Nucleus accumbens (tissue), 56 donors: ENCODE data around the gene HPS1.

Source experiments
- DNase-seq, 56 donors: peaks; one replicate each; lab custom pipeline; 2025; lab: John Stamatoyannopoulos, UW

The HPS1 gene

DNA sequence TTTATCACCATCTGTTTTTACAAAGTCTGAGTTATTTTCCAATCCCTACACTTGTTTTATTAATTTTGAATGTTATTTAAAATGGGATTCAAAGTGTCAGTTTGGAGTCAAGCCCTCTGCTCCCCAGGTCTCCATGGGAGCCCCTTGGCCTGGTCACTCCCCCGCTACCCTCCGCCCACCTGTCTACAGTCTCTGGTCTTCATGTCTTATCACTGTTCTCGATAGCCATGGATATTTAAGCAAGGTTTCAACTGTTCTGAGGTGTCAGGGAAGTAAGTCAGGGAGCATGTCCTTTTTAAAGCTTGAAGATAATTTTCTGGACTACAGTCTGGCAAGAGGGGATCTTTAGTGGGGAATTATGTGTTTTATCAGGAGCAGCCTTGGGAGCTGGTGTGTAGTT is 19.1 kb upstream of the HPS1 start:
- no peak for DNase-seq

DNA sequence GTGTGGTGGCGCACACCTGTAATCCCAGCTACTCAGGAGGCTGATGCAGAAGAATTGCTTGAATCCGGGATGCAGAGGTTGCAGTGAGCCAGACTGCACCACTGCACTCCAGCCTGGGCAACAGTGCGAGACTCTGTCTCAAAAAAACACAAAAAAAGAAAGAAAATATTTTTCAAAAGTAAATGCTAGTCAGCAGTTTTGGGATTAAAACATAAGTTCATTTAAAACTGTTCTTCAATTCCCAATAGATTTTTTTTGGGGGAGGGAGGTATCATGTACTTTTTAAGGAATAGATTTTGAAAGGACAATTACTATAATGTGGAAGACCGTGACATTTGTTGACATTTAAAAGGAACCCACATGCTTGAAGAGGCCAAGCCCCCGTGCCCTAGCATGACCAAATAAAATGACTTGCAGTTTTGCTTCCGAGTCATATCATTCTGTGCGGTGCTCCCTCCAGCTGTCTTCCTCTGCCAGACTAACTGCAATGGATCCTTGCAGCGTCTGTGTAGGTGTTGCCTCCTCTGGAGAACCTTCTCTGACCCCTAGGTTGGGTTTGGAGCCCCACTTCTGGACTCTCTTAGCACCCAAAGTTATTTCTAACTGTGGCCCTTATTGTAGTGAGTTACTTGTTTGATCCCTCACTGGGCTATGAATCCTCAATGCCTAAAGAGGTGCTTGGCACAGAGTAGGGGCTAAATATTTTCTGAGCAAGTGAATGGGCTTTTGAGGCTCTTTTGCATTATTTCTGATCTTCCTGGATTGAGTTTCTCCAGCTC is 17.4 kb upstream of the HPS1 start:
- DNase-seq = no peak

DNA sequence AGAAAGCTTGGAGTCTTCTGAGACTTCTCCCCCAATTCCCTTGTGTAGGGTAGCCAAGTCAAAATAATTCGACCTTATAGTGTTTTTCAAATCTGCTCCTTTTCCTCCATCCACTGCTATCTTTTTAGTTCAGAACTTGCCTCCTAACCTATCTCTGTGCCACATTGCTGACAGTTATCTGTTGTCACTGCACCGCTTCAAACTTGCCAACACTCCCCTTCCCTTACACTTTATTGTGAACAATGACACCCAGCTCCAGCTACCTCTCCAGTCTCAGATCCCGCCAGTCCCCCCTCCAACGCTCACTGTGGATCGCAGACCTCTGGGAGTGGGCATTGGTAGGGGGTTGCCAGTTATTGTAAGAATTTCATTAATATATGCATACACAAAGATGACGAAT is 16.3 kb upstream of the HPS1 start:
- no peak for DNase-seq

DNA sequence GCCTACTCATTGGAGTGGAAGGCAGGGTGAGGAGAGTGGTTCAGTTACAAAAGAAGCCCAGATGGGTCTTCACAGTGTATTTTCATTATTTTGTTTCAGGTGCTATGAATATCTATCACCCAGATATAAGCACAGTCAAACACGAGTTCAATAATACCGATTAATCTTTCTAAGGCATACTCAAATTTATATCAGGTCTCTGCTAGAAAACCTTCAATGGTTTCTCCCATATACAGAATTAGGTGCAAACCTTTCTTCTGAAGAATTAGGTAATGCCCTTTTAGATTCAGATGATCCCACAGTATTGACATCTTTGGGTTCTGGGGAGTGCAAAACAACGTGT is 14.7 kb upstream of the HPS1 start:
- no peak for DNase-seq

DNA sequence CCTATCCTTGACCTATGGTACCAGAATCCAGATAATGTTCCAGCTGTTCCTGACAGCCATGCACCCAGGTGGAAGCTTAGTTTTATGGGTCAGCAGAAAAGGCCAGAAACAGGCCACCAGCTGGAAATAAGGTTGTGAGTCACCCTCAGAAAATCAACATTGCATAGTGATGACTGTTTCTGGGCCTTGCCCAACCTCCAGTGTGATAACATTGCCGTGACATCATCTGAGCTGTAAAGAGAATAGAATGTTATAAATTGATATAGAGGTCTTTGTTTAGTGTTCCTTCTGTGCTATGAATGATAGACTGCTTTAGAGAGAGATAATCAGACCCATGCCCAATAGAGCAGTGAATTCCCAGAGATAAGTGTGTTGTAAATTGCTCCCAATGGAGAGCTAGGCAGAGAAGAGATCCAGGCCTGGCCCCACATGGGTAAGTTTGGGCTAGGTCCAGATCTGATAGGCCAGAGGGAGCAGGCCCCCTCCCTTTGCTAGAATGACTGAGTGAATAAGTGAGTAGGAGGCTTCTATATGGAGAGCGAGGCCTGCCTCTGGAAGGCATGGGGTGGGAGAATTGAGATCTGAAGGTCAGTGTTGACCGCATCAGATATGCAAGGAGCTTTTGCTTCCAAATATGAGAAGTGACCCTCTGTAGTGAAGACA is 14.2 kb upstream of the HPS1 start:
- peak in 1 of 56 donors; percentile 43 for DNase-seq

DNA sequence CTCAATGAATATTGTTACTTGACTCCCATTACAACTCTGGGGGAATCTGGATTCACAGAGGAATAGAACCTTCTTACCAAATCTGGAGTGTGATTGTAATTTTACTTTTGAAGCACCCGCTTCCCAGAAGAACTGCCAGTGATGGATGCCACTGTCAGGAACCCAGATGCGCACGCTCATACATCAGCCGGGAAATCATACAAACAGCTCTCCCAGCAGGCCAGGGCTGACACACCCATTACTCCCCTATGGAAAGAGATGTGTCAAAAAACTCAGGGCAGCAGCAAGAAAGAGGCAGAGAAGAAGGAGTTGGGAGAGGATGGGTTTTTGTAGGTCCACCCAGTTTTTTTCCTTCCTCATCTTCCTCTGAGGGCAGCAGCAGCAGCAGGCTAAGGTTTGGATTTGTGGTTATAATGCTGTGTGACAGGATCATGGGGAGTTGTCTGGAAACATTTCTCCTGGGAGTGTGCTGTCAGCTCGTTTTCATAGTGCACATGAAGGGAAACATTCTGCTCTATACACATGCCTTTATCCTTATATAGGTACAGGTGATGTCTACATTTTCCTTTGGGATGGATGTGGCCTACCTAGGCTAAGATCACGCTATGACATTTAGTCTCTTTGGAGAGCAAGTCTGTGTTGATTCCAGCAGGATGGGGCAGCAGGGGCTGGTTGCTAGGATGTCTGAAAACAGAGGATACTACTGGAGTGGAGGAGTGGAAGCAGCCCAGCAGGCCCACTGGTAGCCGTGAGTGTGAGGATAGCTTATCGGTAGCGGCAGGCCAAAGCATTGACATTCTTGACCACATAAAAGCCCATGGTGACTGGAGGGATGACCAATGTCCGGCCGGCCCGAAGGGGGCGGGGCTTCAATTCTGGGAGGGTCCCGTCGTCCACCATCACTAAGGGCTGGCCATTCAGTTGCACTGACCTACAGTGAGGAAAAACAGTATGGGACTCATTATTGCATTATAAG is 12.4 kb upstream of the HPS1 start:
- no peak for DNase-seq

DNA sequence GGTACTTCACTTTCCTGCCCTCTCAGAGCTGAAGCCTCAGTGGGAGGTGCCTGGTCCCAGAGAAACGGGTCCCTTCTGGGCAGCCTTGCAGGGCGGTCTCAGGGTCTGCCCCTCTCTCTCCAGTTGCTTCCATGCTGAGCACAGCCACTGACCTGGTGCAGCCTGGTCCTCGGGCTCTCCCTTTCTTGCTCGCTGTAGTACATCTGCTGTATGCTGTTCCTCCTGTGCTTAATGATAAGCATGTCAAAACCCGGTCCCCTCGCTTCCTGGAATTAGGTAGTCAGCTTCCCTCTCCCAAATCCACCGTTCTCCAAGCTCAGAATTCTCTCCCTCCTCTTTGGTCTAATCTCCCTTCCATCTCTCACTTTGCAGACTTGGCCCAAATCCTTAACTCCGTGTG is 11.0 kb upstream of the HPS1 start:
- no peak for DNase-seq

DNA sequence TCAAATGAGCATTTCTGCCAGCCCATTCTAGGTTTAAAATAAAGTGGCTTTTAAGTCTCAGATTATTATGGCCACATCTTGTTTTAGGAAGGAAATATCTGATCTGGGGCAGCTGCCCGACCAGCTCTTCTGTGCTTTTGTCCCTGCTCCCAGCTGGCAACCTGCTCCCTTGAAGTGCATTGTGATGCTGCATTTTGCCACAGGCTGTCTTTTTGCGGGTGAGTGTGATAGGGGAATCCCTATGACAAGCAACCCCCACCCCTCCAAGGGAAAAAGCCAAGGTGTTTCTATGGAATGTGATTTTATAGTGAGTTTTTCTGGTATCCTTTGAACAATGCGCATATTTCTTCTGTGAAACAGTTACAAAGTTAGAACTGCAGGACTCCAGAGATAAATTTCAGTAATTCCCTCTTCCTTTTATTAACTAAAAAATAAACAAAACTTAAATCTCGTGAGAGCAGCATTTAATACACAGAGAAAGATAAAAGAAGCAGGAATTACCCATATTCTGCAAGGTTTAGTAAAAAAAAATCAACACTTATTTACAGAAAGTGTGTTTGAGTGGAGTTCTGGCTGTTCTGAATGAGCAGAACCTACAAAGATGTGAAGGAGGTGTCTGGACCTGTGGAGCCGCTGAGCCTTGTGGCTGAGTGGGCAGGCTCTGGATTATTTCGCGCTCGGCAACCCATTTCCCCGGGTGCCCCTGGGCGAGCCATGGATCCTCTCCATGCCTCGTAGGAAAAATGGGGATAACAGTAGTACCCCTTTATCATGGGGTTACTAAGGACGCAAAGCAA is 10.1 kb upstream of the HPS1 start:
- DNase-seq = no peak

DNA sequence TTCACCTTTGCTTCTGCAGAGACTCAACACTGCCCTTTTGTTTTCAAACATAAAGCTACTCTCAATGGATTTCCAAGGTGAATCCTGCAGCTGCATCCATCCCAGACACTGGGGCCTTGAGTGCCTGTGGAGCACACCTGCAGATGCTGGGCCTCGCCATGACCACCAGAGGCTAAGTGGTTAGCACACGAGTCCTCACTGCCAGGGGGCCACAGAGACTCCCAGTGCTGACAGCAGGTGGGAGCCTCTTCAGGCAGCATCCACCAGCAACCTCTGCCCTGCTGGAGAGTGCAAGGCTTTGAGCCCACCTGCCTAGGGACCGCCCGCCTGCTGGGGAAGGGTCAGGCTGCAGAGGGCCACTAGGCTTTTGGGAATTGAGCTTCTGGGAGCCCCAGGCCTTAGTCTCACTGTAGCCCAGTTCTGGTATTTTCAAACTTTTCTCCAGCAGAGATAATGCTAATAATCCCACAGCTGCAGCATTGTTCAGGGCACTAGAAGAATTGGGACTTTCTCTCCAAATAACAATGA is 9.4 kb upstream of the HPS1 start:
- no peak for DNase-seq

DNA sequence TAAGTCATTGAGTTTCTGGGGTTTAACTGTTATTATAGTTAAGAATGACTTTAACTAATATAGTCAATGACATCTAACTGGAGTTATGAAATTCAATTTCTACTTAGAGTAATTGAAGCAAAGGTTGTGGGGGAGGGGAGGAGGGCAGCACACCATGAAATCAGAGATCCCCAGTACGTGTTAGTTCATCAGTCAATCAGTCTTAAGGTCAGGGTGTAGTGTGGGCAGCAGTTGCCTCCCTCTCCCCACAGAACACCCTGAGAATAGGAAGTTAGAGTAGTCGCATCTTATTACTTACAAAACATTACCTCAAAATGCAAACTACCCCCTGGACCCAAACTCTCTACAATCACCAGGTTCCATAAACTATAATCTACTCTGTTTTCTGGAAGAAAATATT is 7.0 kb upstream of the HPS1 start:
- DNase-seq = no peak

DNA sequence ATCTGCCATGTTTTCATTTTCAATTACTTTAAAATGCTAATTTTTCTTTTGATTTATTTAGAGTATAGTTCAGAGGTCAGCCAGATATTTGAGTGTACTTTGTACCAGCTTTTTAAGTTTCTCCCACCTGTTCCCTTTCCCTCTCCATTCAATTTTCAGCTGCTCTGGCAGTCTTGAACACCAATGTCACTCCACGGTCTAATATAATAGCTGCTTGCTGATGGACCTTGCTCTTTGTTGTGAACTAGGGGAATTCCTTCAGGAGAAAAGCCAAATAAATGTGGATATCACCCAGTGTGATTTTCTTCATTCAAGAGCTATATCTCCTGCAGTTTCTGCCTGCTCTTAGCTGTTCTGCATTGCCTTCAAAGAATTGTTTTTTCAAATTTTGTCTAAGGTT is 3.9 kb upstream of the HPS1 start:
- DNase-seq = no peak

DNA sequence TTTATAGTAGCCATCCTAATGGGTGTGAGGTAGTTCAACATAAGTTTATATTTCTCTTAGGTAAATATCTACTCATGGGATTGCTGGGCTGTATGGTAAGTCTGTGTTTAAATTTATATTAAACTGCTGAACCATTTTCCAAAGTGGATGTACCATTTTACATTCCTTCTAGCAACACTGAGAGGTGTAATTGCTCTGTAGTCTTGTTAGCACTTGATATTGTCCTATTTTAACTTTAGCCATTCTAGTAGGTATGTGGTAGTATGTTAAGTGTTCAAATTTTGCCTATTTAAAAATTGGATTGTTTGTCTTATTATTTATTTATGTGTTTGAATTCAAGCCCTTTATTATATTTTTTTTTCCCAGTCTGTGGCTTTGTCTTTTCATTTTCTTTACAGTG is 2.6 kb upstream of the HPS1 start:
- DNase-seq = no peak

DNA sequence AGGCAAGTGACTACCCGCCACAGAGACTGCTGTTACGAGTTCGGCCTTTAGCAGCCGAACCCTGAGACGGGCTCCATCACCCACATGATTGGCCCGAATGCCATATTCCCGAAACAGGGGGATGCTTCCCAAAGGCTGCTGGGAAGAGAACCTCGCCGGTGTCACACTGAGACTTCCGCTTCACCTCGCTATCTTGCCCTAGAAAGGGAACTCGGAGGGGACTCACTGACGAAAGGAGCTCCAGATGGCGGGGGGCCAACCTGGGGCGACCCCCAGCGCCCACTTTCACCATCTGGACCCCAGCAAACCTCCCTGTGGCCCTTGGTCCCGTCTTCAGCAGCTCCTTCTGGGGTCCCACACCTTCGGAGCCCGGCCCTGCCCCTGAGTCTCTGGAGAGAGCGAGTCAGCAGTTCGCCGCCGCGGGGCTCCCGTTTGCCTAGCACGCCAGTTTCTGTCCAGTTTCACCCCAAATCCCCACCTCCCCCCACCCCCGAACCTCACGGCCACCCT is 529 bp downstream of the HPS1 start:
- peak in 38 of 56 donors; percentile 18 to 72 (median 58) for DNase-seq

DNA sequence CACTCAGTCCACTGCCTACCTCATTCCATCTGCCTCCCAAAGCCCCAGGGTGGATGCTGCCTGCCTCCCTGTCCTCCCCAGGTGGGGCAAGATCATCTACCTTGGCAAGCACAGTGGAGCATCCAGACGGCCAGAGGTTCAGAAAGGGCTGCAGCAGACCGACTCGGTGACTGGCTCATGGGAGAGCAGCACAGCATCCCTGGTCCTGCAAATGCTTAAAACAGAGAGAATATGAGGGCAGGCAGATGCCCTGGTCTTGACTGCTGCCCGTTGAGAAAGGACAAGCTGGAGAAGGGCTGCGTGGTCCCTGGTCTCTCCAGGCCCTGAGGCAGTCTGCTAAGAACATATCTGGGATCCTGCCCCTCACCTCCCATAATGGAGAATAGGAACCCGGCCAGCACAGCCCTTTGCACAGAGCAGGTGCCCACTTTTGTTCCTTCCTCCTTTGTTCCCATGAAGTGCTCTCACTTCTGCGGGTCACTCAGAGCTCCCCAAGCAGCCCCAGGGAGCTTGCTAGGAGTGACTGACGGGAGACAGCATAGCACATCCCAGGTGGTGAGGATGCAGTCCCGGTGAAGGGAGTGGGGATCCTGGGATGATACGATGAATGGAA is 1.4 kb downstream of the HPS1 start:
- no peak for DNase-seq

DNA sequence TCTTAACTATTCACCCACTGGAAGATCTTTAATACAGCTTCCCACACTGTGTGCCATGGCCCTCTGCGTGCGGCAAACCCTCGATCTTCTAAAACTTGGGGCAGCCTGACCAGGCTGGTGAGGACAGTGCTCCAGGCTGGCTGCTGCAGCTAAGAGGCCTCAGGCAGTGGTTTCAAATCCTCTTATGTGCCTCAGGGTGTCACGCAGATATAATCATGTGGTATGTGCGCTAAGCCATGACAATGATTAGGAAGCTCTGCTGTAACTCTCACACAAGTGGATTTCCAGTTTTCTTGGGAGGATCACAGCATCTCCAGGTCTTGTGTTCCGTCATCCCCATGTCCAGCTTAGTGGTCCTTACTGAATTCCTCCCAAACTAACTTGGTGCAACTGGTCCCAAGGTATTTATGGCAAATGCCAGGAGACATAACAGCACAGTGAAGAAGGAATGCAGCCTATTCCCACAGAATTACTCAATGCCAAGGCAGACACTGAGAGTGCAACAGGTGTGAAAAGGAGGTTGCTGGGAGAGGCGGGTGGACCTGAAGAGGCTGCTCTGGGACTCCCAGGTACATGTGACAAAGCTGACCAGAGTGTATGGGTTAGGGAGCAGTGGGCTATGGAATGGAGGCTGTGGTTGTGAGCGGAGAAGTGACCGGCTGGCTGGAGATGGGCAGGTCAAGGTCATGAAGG is 2.3 kb downstream of the HPS1 start:
- no peak for DNase-seq

DNA sequence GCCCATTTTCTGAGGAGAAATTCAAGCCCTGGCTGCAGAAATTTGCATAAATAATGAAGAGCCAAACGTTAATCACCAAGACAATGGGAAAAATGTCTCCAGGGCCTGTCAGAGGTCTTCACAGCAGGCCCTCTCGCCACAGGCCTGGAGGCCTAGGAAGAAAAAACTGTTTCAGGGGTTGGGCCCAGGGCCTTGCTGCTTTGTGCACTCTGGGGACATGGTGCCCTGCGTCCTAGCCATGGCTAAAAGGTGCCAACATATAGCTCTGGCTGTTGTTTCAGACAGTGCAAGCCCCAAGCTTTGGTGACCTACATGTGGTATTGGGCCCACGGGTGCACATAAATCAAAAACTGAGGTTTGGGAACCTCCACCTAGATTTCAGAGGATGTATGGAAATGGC is 8.0 kb downstream of the HPS1 start:
- no peak for DNase-seq

DNA sequence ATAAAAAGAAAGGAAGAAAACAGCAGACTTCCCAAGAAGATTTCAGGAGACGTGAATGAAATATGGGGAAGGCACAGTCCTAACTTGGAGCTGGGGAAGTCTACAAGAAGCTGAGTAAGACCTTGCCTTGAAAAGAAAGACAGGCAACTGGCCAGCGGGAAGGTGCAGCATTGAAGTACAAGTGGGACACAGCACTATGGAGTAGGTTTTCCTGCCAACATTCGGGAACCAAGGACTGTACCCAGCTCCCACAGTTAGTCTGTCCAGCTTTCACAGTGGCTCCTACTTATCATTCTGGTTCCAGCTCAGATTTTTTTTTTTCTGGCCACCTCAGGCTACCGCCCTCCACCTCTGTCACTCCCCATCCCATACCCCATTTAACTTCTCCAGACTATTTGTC is 10.0 kb downstream of the HPS1 start:
- DNase-seq = peak in 16 of 56 donors; percentile 12 to 55 (median 24)

DNA sequence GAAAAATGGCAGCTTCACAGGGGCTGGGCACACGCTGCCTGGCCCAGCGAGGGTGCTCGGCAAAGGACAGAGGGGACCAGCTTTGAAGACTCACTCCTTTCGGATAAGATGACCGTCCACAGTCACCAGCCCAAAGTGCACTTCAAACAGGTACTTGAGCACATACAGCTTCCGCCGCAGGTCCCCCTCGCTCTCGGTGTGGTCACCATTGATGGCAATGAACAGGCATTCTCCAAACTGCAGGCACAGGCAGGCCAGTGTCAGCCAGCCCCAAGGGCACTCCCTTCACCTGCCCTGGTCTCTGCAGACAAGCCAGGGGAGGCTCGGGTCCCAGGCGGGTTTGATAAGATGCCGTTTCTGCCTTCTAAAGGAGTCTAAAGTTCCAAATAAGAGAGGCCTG is 11.6 kb downstream of the HPS1 start:
- DNase-seq = no peak
